ENCODE results near the gene MAPK9.

- no peak for TF ChIP-seq CTCF (IDR thresholded peaks at IDR 0.05)
- TF ChIP-seq EP300 (IDR thresholded peaks at IDR 0.05; ENCODE audit: low read depth): no peak
- TF ChIP-seq POLR2A (IDR thresholded peaks at IDR 0.05): no peak
These were observed 31.3 kb upstream of the MAPK9 start for GRCh38 chr5:180323160-180323559.

Measured in transverse colon (tissue), 3 donors.